ENCODE data around the gene ALK. TPM values are rescaled to one million over a fixed set of nuclear protein-coding genes. Genes with fewer than 3 reads are reported as not detected.

Gene ALK
- total RNA-seq, 2 donors from 2014 or later, result under 0.01 to 0.26 TPM

- intact Hi-C loops (cut with DNase I), result no loop called here
- Histone ChIP-seq H3K27me3 (no peaks in the 10 kb centered on the region), H3K27ac (no peak overlapping the region), H3K36me3 (replicated peaks in 1 of 2; ENCODE audit: insufficient read depth in 1 of 2, low read depth in 2 of 2) (no peaks in the 10 kb centered on the region), H3K4me3 (no peak overlapping the region), H3K9me3 (no peaks in the 10 kb centered on the region), H3K4me1 (no peaks in the 10 kb centered on the region)
- WGBS, 2 donors, result 77 to 88% methylated on average over 3 of the region's 3 CpGs
- ATAC-seq (no peak), DNase-seq (no peak)
- TF ChIP-seq CTCF (IDR thresholded peaks at IDR 0.05), result no peak
- TF ChIP-seq POLR2A (IDR thresholded peaks at IDR 0.05), result no peak
These were observed 416.6 kb downstream of the ALK start for GRCh38 chr2:29504746-29505145.

- TF ChIP-seq CTCF (IDR thresholded peaks at IDR 0.05) (no peak), POLR2A (IDR thresholded peaks at IDR 0.05) (no peak)
- Histone ChIP-seq H3K4me1 (no peaks in the 10 kb centered on the region), H3K36me3 (replicated peaks in 1 of 2; ENCODE audit: insufficient read depth in 1 of 2, low read depth in 2 of 2) (no peaks in the 10 kb centered on the region), H3K27ac (no peak overlapping the region), H3K27me3 (no peaks in the 10 kb centered on the region), H3K4me3 (no peak overlapping the region), H3K9me3 (no peaks in the 10 kb centered on the region)
- ATAC-seq (no peak), DNase-seq (no peak)
- WGBS, 2 donors, result 36 to 37% methylated on average over 4 of the region's 4 CpGs
- intact Hi-C loops (cut with DNase I), result no loop called here
These were observed 418.9 kb downstream of the ALK start for GRCh38 chr2:29502460-29502911.

- intact Hi-C loops (cut with DNase I), result no loop called here
- Histone ChIP-seq H3K27me3 (no peaks in the 10 kb centered on the region), H3K4me1 (no peaks in the 10 kb centered on the region), H3K9me3 (no peaks in the 10 kb centered on the region), H3K36me3 (replicated peaks in 1 of 2; ENCODE audit: insufficient read depth in 1 of 2, low read depth in 2 of 2) (no peaks in the 10 kb centered on the region), H3K27ac (no peak overlapping the region), H3K4me3 (no peak overlapping the region)
- TF ChIP-seq CTCF (IDR thresholded peaks at IDR 0.05), result no peak
- TF ChIP-seq POLR2A (IDR thresholded peaks at IDR 0.05), result no peak
- DNase-seq, result no peak
- no peak for ATAC-seq
- WGBS, 2 donors, result 96 to 97% methylated on average over 3 of the region's 3 CpGs
These were observed 424.0 kb downstream of the ALK start for GRCh38 chr2:29497375-29497774.

- H3K36me3 ChIP-seq (replicated peaks in 1 of 2; ENCODE audit: insufficient read depth in 1 of 2, low read depth in 2 of 2), result no peaks in the 10 kb centered on the region
- no peak for DNase-seq
- no peaks in the 10 kb centered on the region for H3K27me3 ChIP-seq
- H3K4me3 ChIP-seq, result no peak overlapping the region
- intact Hi-C loops (cut with DNase I), result no loop called here
- ATAC-seq, result no peak
- 56 to 65% methylated on average over 1 of the region's 1 CpG for WGBS, 2 donors
- no peaks in the 10 kb centered on the region for H3K4me1 ChIP-seq
- H3K27ac ChIP-seq, result no peak overlapping the region
- H3K9me3 ChIP-seq, result no peaks in the 10 kb centered on the region
- no peak for TF ChIP-seq CTCF (IDR thresholded peaks at IDR 0.05)
- no peak for TF ChIP-seq POLR2A (IDR thresholded peaks at IDR 0.05)
These were observed 425.2 kb downstream of the ALK start for GRCh38 chr2:29496198-29496597.

- Histone ChIP-seq H3K27ac (no peak overlapping the region), H3K36me3 (replicated peaks in 1 of 2; ENCODE audit: insufficient read depth in 1 of 2, low read depth in 2 of 2) (no peaks in the 10 kb centered on the region), H3K4me3 (no peak overlapping the region), H3K4me1 (no peaks in the 10 kb centered on the region), H3K9me3 (no peaks in the 10 kb centered on the region), H3K27me3 (no peaks in the 10 kb centered on the region)
- no peak for TF ChIP-seq CTCF (IDR thresholded peaks at IDR 0.05)
- TF ChIP-seq POLR2A (IDR thresholded peaks at IDR 0.05), result no peak
- ATAC-seq, result no peak
- intact Hi-C loops (cut with DNase I), result no loop called here
- WGBS, 2 donors, result 69 to 79% methylated on average over 4 of the region's 4 CpGs
- DNase-seq, result no peak
These were observed 425.8 kb downstream of the ALK start for GRCh38 chr2:29495536-29496060.
